GM18909 (cell line): ENCODE data around the gene PCMT1.
"Not testable (repeated sequence)": the region's sequence is repeated elsewhere in the genome, so short reads cannot be mapped to it uniquely, and the experiment has no call there.

Experiments
- ATAC-seq: cut with Tn5 transposase; IDR thresholded peaks from one replicate; pipeline ENCODE4 v1.9.1; 2021; ENCODE audit warnings: mild to moderate bottlenecking; ENCODE audit not compliant: unreplicated experiment, poor library complexity

PCMT1 gene

DNA sequence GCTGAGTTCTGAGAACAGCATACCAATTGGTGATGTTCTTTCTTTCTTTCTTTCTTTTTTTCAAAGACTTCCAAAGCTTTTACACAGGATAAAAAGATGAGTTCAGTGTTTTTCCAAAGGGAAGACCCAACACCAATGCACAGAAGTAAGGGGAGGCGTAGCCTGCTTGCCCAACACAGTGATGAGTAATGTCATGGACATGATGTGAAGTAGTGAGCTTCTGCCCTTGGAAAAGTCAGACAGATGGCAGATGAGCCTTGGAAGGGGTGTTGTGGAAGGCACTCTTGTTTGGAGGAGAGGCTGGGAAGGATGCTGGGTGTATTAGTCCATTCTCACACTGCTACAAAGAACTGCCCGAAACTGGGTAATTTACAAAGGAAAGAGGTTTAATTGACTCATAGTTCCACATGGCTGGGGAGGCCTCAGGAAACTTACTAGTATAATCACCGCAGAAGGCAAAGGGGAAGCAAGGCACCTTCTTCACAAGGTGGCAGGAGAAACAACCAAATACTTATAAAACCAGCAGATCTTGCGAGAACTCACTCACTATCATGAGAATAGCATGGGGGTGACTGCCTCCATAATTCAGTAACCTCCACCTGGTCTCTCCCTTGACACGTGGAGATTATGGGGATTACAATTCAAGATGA, 102.0 kb downstream of the PCMT1 start:
- no peak for ATAC-seq

DNA sequence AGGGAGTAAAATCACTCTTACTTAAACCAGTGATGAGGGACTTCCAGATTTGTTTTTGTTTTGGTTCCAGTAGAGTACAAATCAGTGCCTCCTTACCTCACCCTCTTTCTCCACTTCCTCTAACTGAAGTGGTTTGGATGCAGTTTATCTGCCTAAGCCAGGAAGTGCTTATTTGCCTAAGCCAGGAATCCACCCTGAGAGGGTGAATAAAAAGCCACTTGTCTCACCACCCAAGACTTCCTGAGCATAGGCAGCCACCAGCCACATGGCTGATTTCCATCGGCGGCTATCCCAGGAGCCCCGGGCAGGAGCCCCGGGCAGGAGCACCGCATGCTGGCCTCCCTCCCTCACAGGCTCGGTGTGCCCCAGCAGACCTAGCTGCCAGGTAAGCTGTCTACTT, 102.6 kb downstream of the PCMT1 start:
- ATAC-seq, result no peak

DNA sequence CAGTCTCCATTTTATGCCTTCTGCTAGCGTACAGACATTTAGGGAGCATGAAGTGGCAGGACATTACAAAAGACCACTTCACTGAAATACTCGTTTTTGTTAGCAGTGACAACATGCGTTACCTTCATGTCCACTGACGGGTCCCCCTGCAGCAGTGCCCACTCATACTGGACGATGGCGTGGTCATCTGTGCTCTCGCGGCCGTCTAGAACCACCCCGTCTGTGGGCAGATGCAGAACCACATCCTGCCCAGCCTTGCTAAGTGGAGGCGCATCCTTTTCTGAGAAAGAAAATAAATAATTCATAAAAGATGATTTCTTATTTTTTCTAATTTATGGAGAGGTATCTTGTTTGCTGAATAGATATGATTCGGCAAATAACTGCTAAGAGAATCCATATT, 103.3 kb downstream of the PCMT1 start:
- ATAC-seq, result no peak

DNA sequence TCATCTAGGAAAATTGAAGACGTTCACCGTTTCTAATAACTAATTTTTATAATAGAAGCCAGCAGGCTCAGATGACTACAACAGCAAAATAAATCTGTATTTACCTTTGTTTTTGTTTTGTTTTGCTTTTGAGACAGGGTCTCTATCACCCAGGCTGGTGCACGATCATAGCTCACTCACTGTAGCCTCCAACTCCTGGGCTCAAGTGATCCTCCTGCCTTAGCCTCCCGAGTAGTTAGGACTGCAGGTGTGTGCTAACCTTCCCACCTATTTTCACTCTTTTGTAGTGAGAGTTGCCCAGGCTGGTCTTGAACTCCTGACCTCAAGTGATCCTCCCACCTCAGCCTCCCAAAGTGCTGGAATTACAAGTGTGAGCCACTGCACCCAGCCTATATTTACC, 104.5 kb downstream of the PCMT1 start:
- not testable (repeated sequence) for ATAC-seq

DNA sequence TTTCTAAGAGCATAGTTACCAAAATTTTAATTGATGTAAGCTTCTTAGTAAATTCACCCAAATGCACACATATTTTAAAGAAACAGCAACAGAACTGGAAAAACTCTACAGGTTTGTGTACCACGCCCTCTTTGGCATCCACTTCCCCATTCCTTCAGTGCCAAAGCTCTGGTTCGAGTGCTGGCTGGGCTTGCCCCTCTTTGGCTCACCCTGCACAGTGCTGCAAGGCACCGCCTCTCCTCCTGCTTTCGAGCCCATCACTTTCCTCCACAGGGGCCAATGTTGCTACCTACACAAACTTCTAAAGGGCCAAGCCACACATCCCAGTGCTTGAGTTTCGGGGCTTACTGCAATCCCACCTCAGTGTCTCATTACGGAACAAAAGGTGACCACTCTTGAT, 105.0 kb downstream of the PCMT1 start:
- no peak for ATAC-seq

DNA sequence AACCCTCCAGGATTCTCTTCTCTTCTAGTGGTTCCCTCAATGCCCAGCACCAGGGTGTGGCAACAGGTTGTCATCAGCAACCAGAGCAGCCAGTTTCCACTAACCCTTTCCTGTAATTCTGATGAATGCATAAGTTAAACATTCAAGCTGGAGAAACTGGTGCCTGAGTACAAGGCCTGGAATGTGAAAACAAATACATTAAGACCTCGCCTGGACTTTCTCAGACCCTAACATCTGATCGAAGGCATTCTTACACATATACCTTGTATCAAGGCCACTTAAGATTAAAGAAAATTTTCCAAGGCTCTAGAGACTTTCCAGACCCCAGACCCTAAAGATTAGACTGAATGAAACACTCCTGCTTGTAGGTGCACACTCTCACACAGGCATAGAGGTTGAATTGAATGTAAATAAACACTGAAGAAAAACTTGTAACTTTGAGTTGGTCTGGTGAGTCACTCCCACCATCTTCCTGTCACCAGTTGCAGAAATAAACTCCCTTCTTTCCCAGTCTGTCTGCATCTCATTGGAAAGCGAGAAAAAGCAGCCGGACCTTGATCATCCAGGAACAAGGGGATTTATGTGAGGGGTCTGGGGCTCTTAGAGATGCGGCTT, 105.6 kb downstream of the PCMT1 start:
- no peak for ATAC-seq

DNA sequence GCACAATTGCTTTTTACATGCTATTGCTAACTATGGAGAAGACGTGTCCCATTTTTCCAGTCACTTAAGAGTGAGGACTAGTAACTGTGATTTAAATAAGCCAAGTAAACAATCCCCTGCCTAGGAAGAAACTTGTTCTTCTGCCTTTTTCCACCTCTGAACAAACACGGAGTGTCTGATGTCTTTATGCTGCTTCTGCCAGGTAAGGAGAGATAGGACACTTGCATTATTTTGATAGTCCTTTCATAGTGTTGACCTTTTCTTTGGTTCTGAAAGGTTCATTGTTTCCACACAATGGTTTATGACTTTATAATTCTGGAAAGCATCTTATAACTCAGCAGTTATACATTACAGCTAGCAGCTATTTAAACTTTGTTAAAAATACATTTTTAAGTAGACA, 106.2 kb downstream of the PCMT1 start:
- no peak for ATAC-seq

DNA sequence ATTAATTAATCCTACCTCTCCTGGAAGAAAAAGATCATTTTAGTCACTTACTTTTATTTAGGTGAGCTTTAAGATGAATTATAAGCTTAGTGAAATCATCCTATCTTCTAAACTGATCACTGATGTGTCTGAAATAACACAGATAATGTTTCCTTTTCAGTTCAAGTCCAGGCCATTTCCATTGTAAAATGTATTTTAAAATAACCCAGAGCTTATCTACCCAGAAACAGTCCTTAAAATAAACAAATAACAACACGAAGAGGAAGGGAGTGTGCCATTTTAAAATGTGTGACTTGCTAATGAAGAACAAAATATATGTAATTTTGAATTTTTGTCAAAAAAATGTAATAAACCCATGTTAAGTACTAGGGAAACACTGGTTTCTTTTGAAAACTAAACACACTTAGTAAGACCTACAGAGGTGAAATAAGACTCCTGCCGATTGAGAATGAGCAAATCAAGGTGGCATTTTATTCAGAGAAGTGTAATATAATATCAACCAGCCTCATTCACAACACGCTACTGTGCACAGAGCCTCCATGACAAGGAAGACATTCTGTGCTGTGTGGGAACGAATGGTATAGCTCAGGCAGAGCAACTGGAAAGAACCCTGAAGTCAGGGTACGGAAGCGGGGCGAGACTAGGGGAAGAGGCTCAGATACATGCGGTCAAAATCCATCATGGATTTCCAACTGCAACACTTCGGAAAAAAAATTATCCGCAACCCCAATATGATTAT, 106.9 kb downstream of the PCMT1 start:
- ATAC-seq, result no peak

DNA sequence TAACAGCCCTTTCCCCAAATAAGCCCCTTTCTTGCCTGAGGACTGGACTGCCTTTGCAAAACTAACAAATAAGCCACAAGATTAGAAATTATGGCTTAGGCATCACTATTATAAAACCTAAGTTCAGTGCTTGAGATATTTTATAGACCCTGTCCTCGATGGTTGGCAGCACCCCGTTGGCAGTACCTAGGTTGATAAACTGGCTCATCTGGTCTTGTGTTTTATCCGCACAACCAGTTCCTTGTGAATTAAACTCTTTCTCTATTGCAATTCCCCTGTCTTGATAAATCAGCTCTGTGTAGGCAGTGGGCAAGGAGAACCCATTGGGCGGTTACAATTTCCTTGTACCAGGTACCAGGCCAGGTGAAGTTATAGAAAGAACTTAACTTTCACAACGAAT, 108.0 kb downstream of the PCMT1 start:
- ATAC-seq, result no peak

DNA sequence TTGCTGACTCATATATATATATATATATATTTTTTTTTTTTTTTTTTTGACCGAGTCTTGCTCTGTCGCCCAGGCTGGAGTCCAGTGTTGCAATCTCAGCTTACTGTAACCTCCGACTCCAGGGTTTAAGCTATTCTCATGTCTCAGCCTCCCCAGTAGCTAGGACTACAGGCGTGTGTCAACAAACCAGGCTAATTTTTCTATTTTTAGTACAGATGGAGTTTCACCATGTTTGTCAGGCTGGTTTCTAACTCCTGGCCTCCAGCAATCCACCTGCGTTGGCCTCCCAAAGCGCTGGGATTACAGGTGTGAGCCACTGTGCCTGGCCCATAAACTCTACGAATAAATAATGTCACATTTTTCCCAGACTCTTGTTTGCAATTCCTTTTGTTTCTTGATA, 109.8 kb downstream of the PCMT1 start:
- ATAC-seq, result no peak

DNA sequence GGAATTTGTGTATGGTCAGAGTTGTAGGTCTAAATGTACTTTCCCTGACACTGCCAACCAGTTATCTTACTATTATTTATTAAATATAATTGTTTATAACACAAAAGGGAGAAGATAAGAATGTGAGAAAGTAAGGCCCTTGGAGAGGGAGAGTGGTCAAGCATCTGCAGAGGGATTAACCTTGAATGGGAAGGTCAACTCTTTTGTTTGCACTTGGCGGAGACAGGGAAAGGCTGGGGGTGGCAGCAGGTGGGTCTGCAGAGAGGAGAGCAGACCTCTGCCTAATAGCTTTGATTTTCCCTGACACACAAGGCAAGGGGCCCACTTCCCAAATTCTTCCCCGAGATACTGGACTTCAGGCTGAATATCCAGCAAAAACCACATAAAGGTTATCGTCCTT, 110.4 kb downstream of the PCMT1 start:
- ATAC-seq, result no peak

DNA sequence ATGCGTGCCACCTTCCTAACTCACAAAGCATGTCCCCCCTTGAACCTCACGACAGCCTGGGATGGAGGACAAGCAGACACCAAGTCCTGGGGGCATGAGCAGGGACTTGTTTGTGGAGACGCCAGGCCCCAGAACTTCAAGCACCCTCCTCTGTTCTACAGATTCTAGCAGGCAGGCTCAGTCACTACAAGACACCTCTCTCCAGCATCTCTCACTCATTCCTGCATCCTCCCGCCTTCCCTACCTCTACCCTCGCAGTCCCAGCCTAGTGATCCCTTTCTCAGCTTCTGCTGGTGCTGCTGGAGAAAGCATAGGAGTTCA, 110.9 kb downstream of the PCMT1 start:
- ATAC-seq, result no peak
